DND-41 (cell line): ENCODE results near the gene XPR1.

Experiments
- ATAC-seq: fragments of 200-7000 bp; cut with Tn5 transposase; 3 replicates; pipeline ENCODE4 v1.9.1; 2021; ENCODE audit warnings: low read depth; ENCODE audit not compliant: insufficient read depth
- DNase-seq: peaks from one replicate; pipeline ENCODE4 v3.0.0-alpha.2; 2020
- H2AFZ ChIP-seq: 2 replicates; pipeline ENCODE4 v1.6.0; 2012; ENCODE audit warnings: low read depth, low read length
- H3K27ac ChIP-seq: 2 replicates; pipeline ENCODE4 v1.5.1; 2012; ENCODE audit warnings: low read length, inconsistent platforms
- H3K27me3 ChIP-seq: fragments of 200-600 bp; sonication (generic); 2 replicates; pipeline ENCODE4 v1.6.0; 2012; ENCODE audit warnings: low read length, mild to moderate bottlenecking, inconsistent platforms; ENCODE audit not compliant: insufficient read depth, poor library complexity
- H3K36me3 ChIP-seq: 2 replicates; pipeline ENCODE4 v1.5.1; 2012; ENCODE audit warnings: low read length, inconsistent platforms; ENCODE audit not compliant: insufficient read depth
- H3K4me1 ChIP-seq: 2 replicates; pipeline ENCODE4 v1.5.1; 2012; ENCODE audit warnings: mild to moderate bottlenecking, low read length; ENCODE audit not compliant: insufficient read depth
- H3K4me2 ChIP-seq: 2 replicates; pipeline ENCODE4 v1.6.0; 2012; ENCODE audit warnings: mild to moderate bottlenecking, moderate library complexity, low read length, inconsistent platforms; ENCODE audit not compliant: insufficient read depth
- H3K4me3 ChIP-seq, 2 experiments: fragments of 200-600 bp in 1 of 2; shearing (Covaris generic) in 1 of 2; 2 replicates each; pipeline ENCODE4 v1.5.1; 2012 to 2016; ENCODE audit warnings: inconsistent platforms in 2 of 2, low read length in 2 of 2, mild to moderate bottlenecking in 2 of 2, low read depth in 1 of 2, moderate library complexity in 1 of 2
- H3K79me2 ChIP-seq: 2 replicates; pipeline ENCODE4 v1.6.0; 2012; ENCODE audit warnings: low read length, inconsistent platforms; ENCODE audit not compliant: insufficient read depth
- H3K9ac ChIP-seq: 2 replicates; pipeline ENCODE4 v1.6.0; 2012; ENCODE audit warnings: low read depth, mild to moderate bottlenecking, inconsistent platforms, low read length, moderate library complexity
- H3K9me3 ChIP-seq: 2 replicates; pipeline ENCODE4 v1.5.1; 2012; ENCODE audit warnings: low read length, moderate library complexity, mild to moderate bottlenecking, inconsistent platforms; ENCODE audit not compliant: insufficient read depth, severe bottlenecking
- H4K20me1 ChIP-seq: 2 replicates; pipeline ENCODE4 v1.6.0; 2012; ENCODE audit warnings: low read length; ENCODE audit not compliant: insufficient read depth
- CTCF ChIP-seq: IDR thresholded peaks from 2 replicates; pipeline ENCODE4 v1.5.1; 2012; ENCODE audit warnings: borderline replicate concordance, low read length, moderate library complexity, mild to moderate bottlenecking; ENCODE audit not compliant: poor library complexity, severe bottlenecking; ENCODE audit errors: extremely low read depth
- EZH2 ChIP-seq: IDR thresholded peaks from 3 replicates; pipeline ENCODE4 v1.6.1; 2012; ENCODE audit warnings: borderline replicate concordance, low read depth, mild to moderate bottlenecking, moderate library complexity, low read length, inconsistent platforms; ENCODE audit not compliant: severe bottlenecking

The XPR1 gene

GRCh38 chr1:180728472-180729106 is 96.8 kb downstream of the XPR1 start:
- no peak overlapping the region for H3K4me2 ChIP-seq
- peaks cover 28% of the 10 kb centered on the region for H3K9me3 ChIP-seq
- ATAC-seq (no peak), DNase-seq (no peak)
- H2AFZ ChIP-seq = no peak overlapping the region
- no peaks in the 10 kb centered on the region for H3K36me3 ChIP-seq
- H4K20me1 ChIP-seq = no peaks in the 10 kb centered on the region
- H3K27me3 ChIP-seq = no peaks in the 10 kb centered on the region
- H3K4me1 ChIP-seq = no peaks in the 10 kb centered on the region
- no peak for TF ChIP-seq CTCF
- TF ChIP-seq EZH2 = no peak
- no peak overlapping the region for H3K9ac ChIP-seq
- H3K79me2 ChIP-seq = no peaks in the 10 kb centered on the region
- H3K4me3 ChIP-seq = no peak overlapping the region
- no peak overlapping the region for H3K27ac ChIP-seq

- Histone ChIP-seq H3K27me3 (no peaks in the 10 kb centered on the region), H3K4me2 (no peak overlapping the region), H3K4me1 (no peaks in the 10 kb centered on the region), H3K4me3 (no peak overlapping the region), H2AFZ (no peak overlapping the region), H3K9ac (no peak overlapping the region), H3K36me3 (no peaks in the 10 kb centered on the region), H3K79me2 (no peaks in the 10 kb centered on the region), H3K9me3 (peaks cover 43% of the 10 kb centered on the region), H4K20me1 (no peaks in the 10 kb centered on the region), H3K27ac (no peak overlapping the region)
- no peak for TF ChIP-seq EZH2
- TF ChIP-seq CTCF = no peak
- DNase-seq (no peak), ATAC-seq (no peak)
Measured at GRCh38 chr1:180731131-180731530, 99.3 kb downstream of the XPR1 start.

GRCh38 chr1:180732866-180733265 is 101.0 kb downstream of the XPR1 start:
- no peak overlapping the region for H3K9ac ChIP-seq

GRCh38 chr1:180734366-180734765 is 102.5 kb downstream of the XPR1 start:
- Histone ChIP-seq H2AFZ (no peak overlapping the region), H3K9ac (no peak overlapping the region), H3K27ac (no peak overlapping the region), H3K36me3 (no peaks in the 10 kb centered on the region), H4K20me1 (no peaks in the 10 kb centered on the region), H3K4me1 (no peaks in the 10 kb centered on the region), H3K9me3 (peaks cover 45% of the 10 kb centered on the region), H3K27me3 (no peaks in the 10 kb centered on the region), H3K4me2 (no peak overlapping the region), H3K79me2 (no peaks in the 10 kb centered on the region), H3K4me3 (no peak overlapping the region)
- ATAC-seq = no peak
- no peak for DNase-seq
- TF ChIP-seq CTCF (no peak), EZH2 (no peak)

More at GRCh38 chr1:180732866-180733265, 101.0 kb downstream of the XPR1 start:
- no peaks in the 10 kb centered on the region for H3K27me3 ChIP-seq
- no peaks in the 10 kb centered on the region for H3K36me3 ChIP-seq
- no peaks in the 10 kb centered on the region for H4K20me1 ChIP-seq
- no peak overlapping the region for H3K4me3 ChIP-seq
- DNase-seq = no peak
- H3K9me3 ChIP-seq = peaks cover 45% of the 10 kb centered on the region
- no peaks in the 10 kb centered on the region for H3K4me1 ChIP-seq
- no peaks in the 10 kb centered on the region for H3K79me2 ChIP-seq
- no peak overlapping the region for H3K4me2 ChIP-seq
- no peak overlapping the region for H3K27ac ChIP-seq
- no peak for TF ChIP-seq EZH2
- H2AFZ ChIP-seq = no peak overlapping the region
- ATAC-seq = no peak
